Measurements from ENCODE around the gene DDX28.
"Not testable (repeated sequence)": the region's sequence is repeated elsewhere in the genome, so short reads cannot be mapped to it uniquely, and the experiment has no call there.

The DDX28 gene

DNA sequence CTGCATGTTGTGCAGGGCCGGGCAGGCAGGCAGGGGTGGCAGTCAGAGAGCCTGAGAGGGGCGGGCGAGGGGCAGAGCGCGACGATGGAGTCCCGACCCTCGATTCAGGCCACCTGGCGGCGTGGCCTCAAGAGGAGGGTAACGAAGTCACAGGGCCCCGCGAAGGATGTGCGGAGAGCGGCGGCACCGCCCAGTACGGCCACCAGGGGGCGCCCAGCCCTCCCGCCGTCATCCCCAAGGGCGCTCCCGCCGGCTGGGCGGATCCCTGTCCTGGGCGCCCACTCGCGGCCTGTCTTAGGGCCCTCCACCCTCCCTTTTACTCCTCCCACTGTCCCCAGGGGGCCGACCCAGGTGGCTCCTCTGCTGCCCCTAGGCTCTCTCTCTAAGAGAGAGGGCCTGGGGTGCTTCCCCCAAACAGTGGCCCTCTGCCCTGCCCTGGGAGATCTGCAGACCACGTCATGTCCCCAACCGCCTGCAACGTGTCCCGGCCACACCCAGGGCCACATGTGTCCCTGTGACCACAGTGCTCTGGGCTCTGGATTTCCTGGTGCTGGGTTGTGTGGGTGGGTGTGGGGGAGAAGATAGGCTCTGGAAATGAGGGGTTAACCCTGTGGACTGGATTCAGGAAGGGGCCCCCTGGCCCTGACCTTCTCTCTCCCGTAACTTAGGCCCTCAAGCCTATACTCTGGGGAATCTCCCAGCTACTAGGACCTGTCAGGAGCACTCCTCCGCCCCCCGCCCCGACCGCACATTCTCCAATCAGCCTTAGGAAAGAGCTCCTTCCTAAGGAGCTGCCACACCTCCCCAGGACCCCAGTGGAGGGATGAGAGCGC, 29.6 kb downstream of the DDX28 start:
- peak; percentile 73 for DNase-seq

DNA sequence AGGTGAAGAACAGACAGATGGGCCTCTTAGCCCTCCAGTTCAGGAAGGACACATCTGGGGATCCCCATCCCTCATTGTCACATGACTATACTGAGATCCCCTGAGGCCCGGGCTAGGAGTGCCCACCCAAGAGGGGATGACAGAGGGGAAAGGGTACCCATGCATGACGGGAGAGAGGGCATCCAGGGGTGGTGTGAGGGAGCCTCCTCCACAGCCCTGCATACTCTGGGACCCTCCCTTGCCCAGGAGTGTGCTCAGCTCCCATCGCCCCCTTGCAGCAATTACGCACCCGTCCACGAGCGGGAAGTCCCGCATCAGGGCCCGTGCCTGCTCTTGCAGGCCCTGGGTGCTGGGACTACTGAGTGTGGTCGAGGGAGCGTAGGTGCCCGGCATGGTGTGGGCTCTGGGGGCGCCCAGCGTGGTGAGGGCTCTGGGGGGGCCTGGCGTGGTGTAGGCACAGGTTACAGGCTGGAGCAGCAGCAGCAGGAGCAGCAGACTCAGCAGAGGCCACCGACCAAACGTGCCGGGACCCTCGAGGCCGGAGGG, 30.3 kb downstream of the DDX28 start:
- DNase-seq: no peak

DNA sequence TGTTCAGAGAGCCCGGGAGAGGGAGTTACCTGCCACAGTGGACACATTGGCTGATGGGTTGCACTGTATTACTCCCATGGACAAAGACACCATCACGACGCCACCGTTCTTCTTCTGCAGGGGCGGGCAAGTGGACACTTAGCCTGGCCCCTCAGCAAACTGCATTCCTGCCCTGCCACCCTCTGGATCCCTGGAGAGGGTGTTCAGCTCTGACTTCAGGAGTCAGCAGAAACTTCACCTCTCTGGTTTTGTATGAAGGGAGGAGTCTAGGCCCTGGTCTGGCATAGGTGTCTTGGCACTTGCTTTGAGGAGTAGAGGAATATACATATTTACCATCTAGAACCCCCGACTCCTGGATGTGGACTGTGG, 33.0 kb downstream of the DDX28 start:
- DNase-seq: no peak

DNA sequence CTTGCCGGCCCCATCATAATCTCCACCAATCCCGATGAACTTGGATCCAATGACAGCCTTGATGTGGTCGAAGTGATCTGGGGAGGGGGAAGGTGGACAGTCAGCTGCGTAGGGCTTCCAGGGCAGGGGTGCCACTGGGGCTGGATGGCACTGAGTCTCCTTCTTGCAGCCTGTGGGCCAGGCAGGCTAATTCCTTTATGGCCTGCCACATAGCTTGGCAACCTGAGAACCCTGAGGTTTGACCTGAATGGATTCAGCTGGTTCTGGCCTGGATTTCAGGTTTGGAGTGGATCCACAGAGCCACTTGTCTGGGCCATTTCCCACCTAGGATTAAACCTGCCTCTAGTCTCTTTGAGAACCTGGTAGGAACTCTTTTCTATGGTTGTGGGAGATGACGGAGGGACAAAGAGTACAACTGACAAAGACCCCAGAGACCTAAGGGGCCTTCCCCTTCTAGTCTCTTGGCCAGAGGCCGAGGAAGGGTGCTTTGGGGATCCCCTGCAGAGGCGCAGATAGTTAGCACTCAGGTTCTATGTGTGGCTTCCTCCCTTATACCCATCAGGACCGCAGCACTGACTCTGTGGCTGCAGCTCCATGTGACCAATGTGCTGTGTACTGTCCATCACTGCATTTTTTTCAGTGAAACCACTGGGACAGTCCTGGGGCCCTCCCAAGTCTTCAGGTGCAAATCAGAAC, 33.6 kb downstream of the DDX28 start:
- no peak for DNase-seq

GRCh38 chr16:67988675-67989074, 34.4 kb downstream of the DDX28 start:
- no peak for DNase-seq

GRCh38 chr16:67987460-67988160, 35.4 kb downstream of the DDX28 start:
- DNase-seq: no peak

DNA sequence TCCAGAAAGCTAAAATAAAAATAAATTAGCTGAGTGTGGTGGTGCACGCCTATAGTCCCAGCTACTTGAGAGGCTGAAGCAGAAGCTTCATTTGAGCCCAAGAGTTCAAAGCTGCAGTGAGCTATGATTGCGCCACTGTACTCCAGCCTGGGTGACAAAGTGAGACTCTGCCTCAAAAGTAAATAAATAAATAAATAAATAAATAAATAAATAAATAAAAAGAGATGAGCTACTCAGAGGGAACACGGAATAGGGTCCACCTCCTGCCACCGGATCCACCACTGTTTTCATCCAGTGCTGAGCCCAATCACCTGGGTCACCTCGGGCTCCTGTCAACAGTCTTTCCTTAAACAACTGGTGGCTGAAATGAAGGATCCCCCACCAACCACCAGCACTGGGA, 36.1 kb downstream of the DDX28 start:
- no peak for DNase-seq

- DNase-seq: no peak
Observed at GRCh38 chr16:67982011-67982696, 40.9 kb downstream of the DDX28 start.

GRCh38 chr16:67979955-67980678, 42.9 kb downstream of the DDX28 start, which contains the start of gene DPEP3:
Gene DPEP3 (minus strand): TSS chr16:67980499. CDS start chr16:67980380, 119 bp downstream.
- no peak for DNase-seq

DNA sequence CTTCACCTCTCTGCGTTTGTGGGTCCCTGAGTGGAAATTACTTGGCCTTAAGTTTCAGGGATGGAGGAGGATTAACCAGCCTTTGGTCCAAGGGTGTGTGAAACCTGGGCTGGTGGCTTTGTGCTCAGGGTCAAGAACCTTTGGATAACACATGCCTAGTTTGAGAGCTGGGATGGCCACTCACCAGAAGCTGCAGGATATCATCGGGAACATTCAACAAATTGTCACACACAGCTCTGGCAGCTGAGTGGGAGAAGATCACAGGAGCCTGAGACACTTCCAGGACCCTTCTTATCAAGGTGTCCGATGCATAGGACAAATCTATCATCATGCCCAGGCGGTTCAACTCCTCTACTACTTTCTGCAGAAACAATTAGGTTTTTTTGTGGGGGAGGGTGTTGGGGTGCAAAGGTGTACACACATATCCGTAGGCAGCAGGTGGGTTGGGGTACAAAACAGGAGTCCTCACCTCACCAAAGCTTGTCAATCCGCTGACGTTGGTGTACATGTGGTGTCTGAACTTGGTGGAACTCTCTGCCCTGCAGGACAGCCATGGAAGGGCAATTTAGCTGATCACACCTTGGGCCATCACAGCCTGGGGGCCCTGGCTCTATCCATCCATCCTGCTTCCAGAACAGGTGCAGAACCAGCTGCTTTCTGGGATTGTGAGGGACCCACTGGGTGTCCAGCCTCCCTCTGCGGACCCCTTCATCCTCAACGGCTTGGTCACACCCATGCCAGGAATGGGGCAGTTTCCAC, 45.4 kb downstream of the DDX28 start:
- DNase-seq: no peak

DNA sequence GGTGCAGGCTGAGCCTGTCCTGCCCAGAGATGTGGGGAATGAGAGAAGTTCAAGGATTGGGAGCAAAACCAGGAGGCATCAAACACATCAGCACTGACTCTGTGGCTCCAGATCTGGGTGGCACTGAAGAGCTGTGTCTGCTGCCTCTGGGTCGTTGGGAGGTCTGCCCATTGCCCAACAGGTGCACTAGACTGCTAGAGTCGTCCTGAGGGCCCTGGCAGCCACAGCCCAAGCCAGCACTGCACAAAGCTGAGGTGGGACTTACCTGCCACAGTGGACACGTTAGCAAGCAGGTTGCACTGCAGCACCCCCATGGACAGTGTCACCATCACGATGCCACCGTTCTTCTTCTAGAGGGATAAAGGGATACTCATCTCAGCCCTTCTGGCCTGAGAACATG, 46.0 kb downstream of the DDX28 start:
- DNase-seq: no peak

GRCh38 chr16:67976205-67976604, 46.8 kb downstream of the DDX28 start:
- no peak for DNase-seq

DNA sequence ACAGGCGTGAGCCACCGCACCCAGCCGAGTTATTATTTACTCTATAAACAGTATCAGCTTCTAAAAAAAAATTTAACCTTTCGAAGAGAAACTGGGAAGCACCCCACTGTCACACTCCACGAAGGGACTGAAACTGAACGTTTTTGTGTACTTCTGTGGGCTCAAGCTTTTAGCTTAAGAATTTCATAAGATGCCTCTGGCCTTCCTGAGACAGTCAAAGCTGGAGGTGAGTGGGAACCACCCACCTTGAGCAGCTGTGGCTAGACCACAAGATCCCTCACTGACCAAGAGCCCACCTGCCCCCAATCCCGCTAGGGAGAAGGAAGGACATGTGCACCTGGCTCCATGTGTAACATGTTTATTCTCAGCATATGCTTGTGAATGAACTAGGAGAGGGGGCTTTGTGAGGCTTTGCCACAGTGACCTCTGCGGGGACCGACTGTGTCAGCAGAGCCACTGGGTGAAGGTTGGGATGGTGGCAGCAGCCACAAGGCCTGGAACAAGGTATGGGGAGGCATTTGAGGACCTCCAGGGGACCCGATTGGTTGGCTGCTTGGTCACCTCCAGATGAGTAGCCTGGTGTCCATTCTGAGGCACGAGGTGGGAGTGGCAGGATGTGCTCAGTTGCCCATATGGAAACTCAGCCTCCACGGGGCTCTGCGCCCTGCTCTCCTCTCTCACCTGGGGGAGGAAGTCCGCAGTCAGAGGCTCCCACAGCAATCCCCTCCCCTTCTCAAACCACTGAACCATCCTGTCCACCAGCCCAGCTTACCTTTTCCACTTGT, 47.5 kb downstream of the DDX28 start:
- DNase-seq: no peak

GRCh38 chr16:67972285-67972684, 50.7 kb downstream of the DDX28 start:
- DNase-seq: not testable (repeated sequence)

- DNase-seq: no peak
Observed at GRCh38 chr16:67971111-67971510, 51.9 kb downstream of the DDX28 start.

All from KG1 (cell line).